NCI-H187 (cell line): ENCODE data around the gene LMX1B.

Experiments used
- DNase-seq, 2 experiments: peaks; one replicate each; lab custom pipeline; 2025; lab: John Stamatoyannopoulos, UW

The LMX1B gene

GRCh38 chr9:126617823-126618165 lies 4.1 kb downstream of the LMX1B start:
- no peak for DNase-seq

GRCh38 chr9:126618190-126618584 lies 4.5 kb downstream of the LMX1B start:
- DNase-seq: no peak

GRCh38 chr9:126618585-126619360 lies 5.0 kb downstream of the LMX1B start:
- DNase-seq: no peak

GRCh38 chr9:126619361-126620135 lies 5.8 kb downstream of the LMX1B start:
- no peak for DNase-seq

GRCh38 chr9:126620478-126620877 lies 6.8 kb downstream of the LMX1B start:
- DNase-seq: no peak

- DNase-seq: no peak
These were observed 7.6 kb downstream of the LMX1B start for GRCh38 chr9:126621061-126621918.

- DNase-seq: no peak
These were observed 8.4 kb downstream of the LMX1B start for GRCh38 chr9:126621919-126622735.

GRCh38 chr9:126623314-126623666 lies 9.6 kb downstream of the LMX1B start:
- DNase-seq: no peak

- DNase-seq: no peak
These were observed 10.1 kb downstream of the LMX1B start for GRCh38 chr9:126623667-126624478.

- DNase-seq: no peak
These were observed 10.7 kb downstream of the LMX1B start for GRCh38 chr9:126624479-126624826.

GRCh38 chr9:126624912-126625311 lies 11.2 kb downstream of the LMX1B start:
- DNase-seq: no peak

GRCh38 chr9:126625329-126626126 lies 11.8 kb downstream of the LMX1B start:
- no peak for DNase-seq

GRCh38 chr9:126626127-126626925 lies 12.6 kb downstream of the LMX1B start:
- DNase-seq: no peak

- no peak for DNase-seq
These were observed 13.2 kb downstream of the LMX1B start for GRCh38 chr9:126626926-126627233.

- no peak for DNase-seq
These were observed 14.4 kb downstream of the LMX1B start for GRCh38 chr9:126628146-126628545.

- DNase-seq: no peak
These were observed 15.4 kb downstream of the LMX1B start for GRCh38 chr9:126628969-126629674.

- no peak for DNase-seq
These were observed 16.9 kb downstream of the LMX1B start for GRCh38 chr9:126630458-126631237.

GRCh38 chr9:126631254-126631653 lies 17.5 kb downstream of the LMX1B start:
- DNase-seq: no peak
